ENCODE results near the gene RTN3. TPM values are rescaled to one million over a fixed set of nuclear protein-coding genes. Genes with fewer than 3 reads are reported as not detected.
"Not testable (repeated sequence)": the region's sequence is repeated elsewhere in the genome, so short reads cannot be mapped to it uniquely, and the experiment has no call there.

Gene RTN3, protein sequence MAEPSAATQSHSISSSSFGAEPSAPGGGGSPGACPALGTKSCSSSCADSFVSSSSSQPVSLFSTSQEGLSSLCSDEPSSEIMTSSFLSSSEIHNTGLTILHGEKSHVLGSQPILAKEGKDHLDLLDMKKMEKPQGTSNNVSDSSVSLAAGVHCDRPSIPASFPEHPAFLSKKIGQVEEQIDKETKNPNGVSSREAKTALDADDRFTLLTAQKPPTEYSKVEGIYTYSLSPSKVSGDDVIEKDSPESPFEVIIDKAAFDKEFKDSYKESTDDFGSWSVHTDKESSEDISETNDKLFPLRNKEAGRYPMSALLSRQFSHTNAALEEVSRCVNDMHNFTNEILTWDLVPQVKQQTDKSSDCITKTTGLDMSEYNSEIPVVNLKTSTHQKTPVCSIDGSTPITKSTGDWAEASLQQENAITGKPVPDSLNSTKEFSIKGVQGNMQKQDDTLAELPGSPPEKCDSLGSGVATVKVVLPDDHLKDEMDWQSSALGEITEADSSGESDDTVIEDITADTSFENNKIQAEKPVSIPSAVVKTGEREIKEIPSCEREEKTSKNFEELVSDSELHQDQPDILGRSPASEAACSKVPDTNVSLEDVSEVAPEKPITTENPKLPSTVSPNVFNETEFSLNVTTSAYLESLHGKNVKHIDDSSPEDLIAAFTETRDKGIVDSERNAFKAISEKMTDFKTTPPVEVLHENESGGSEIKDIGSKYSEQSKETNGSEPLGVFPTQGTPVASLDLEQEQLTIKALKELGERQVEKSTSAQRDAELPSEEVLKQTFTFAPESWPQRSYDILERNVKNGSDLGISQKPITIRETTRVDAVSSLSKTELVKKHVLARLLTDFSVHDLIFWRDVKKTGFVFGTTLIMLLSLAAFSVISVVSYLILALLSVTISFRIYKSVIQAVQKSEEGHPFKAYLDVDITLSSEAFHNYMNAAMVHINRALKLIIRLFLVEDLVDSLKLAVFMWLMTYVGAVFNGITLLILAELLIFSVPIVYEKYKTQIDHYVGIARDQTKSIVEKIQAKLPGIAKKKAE
- 67.3 TPM for total RNA-seq

- DNase-seq (ENCODE audit: low spot score): peak; percentile 97
Observed at GRCh38 chr11:63681321-63682065, at the start of gene RTN3. Gene RTN3, plus strand, starts transcription at chr11:63681500. Its CDS starts 137 bp downstream, at chr11:63681637.

DNA sequence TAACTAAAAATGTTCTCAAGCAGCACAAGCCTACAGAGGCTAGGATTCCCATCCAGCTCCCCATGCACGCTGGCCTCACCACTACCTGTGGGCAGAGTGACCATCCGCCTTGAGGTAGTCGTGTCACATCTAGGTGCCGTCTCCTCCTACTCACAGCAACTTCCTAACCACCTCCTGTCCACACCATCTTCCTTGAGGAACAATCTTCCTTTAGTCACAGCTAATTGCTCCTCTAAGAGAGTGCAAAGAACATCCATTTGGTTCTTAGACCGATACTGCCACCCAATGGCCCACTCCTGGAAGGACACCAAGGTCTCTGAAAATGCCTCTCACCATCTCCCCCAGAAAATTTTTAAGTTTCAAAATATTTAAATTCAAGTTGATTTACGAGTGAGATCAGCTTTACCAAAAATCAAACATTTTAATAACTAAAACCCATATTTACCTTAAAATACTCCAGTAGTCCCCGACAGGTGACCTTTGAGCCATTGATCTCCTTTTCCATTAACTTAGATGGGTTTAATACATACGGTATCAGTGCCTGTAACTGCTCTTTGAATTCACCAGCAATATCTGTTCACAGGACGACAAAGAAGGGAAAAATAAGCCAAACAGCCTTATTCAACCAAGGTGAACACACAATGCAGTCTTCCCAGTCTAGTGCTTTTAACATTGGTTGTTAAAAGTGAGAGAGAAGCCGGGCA lies 45.4 kb upstream of the RTN3 start:
- peak; percentile 66 for DNase-seq (ENCODE audit: low spot score)

DNA sequence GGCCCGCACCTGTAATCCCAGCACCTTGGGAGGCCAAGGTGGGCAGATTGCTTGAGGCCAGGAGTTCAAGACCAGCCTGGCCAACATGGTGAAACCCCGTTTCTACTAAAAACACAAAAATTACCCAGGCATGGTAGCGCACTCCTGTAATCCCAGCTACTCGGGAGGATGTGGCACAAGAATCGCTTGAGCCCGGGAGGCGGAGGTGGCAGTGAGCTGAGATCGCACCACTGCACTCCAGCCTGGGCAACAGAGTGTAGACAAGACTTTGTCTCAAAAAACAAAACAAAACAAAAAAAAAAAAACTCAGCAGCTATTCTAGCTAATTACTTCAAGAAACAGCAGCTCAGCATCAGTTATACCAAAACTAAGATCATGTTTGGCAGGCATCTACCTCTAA lies 42.9 kb upstream of the RTN3 start:
- DNase-seq (ENCODE audit: low spot score): not testable (repeated sequence)

GRCh38 chr11:63639199-63639832 lies 42.0 kb upstream of the RTN3 start:
- no peak for DNase-seq (ENCODE audit: low spot score)

- no peak for DNase-seq (ENCODE audit: low spot score)
Observed at GRCh38 chr11:63641727-63642126, 39.6 kb upstream of the RTN3 start.

DNA sequence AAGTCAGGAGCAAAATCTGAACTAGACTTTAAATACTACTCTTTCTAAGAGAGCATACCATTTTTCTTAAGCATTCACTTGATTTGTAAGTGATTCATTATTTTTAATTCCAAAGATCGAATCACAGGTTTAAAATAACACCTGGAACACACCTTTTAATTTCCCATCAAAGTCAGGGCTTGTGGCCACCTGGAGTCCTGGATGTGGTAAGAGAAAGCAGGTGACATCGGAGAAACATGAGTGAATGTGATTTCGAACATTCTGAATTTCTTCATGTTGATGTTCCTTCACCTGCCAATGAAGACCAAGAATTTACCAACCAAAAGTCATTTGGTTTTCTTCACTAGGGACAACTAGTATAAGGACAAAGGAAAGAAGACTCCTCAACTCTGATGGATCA lies 38.1 kb upstream of the RTN3 start:
- DNase-seq (ENCODE audit: low spot score): no peak

GRCh38 chr11:63652671-63653070 lies 28.6 kb upstream of the RTN3 start:
- DNase-seq (ENCODE audit: low spot score): no peak

DNA sequence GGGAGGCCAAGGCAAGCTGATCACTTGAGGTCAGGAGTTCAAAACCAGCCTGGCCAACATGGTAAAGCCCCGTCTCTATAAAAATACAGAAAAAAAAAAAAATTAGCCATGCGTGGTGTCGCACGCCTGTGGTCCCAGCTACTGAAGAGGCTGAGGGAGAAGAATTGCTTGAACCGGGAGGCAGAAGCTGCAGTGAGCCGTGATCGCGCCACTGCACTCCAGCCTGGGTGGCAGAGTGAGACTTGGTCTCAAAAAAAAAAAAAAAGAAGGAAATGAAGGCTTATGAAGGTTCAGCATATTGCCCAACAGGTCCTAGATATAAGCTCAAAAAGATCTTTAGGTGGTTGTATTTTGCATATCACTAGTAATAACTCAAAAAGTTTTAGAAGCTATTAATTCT lies 20.3 kb upstream of the RTN3 start:
- no peak for DNase-seq (ENCODE audit: low spot score)

DNA sequence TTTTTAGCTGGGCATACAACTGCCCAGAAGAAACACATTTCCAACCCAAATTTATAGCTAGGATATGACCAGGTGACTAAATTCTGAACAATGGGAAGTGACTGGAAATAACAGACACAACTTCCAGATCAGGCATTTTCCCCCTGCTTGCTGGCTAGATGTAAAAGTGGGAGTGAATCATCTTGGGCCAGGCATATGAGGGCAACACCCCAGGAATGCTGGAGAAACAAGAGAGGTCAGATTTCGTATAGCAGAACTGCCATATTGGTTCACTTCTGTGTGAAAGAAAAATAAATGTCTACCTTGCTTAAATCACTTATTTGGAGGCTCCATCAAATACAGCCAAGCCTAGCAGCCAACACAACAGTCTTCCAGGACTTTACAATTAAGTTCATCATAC lies 17.5 kb upstream of the RTN3 start:
- DNase-seq (ENCODE audit: low spot score): no peak

- no peak for DNase-seq (ENCODE audit: low spot score)
Observed at GRCh38 chr11:63666874-63667273, 14.4 kb upstream of the RTN3 start.

DNA sequence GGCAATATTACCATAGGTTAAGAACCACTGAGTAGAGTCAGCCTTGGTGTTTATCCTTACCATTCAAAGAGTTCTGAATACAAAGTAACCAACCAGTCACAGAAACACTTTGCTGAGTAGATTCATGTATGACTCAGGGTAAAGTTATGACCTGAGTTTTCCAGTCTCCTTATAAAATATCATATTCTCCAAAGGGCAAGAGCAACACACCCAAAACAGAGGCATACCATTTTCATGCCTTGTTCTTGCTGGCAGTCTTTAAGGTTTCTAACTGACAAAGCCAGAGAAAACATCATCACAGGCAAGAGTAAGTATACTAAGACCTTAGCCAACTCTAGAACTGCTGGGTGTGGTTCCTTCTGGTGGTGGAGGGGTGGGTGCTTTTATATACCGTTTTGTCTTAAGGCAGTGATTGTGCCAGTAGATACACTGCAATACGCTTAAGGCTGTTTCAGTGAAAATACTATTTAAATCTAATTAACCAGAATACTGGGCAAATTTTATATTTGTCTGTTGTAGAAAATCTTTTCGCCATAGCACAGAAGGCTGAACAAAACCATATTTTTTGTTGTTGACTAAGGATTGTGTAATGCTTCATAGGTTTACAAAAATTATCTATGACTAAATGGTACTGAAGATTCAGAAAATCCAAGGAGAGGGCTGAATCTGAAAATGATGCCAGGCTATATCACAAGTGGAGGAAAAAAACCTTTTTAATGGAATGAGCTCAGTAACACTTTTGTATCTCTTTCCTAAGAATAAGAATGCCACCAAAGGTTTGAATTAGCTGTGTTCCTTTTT lies 13.1 kb upstream of the RTN3 start:
- no peak for DNase-seq (ENCODE audit: low spot score)

DNA sequence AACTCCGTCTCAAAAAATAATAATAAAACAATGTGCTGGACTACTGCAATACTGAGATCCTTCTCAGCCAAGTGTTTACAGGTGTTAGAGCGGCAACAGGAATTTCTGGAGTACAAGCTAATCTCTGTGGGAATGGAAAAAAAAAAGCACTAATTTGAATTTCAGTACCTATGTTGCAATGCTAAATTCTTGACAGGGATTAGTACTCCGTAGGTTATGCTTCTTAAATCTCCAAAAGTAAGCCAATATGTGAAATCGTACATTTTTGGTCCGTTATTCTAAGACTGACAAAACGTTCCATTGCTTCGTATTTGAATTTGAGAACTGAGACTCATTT lies 11.2 kb upstream of the RTN3 start:
- no peak for DNase-seq (ENCODE audit: low spot score)

DNA sequence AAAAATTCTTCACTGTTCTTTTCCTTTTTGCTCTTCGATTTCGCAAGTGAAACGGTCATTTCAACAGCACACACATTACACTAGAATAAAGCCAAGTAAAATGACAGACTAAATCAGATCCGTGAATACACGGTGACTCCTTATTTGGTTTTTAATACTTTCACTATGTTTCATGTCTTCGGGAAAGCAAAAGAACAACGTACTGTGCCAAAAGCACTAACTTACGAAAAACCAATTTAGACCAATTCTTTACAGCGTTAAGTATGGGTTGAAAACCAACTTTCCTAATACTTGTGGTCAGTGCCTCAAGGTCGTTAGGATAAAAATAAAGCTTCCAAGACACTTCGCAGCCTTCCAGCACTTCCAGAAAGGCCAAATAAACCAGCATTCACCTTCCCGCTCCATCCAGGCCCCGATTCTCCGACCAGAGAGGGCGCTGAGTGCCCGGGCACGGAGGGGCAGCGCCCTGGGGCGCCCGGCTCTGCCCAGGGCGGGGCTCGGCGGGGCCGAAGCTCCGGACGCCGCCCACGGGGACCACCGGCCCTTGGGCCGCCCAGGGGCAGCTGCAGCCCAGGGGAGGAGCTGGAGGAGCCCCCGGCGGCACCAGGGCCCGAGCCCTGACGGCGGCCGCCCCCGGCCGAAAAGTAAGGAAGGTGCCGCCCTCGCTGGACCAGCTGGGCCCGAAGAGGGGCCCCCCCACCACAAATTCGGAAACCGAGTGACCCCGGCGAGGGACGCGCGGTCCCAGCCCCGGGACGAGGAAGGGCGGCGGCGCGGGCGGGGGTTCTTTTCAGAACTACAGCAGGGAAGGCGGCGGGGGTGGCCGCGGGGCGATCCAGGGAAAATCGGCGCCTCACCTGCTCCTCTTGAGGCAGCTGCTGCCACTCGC lies 10.6 kb upstream of the RTN3 start:
- peak; percentile 64 for DNase-seq (ENCODE audit: low spot score)

GRCh38 chr11:63671322-63672155 lies 9.8 kb upstream of the RTN3 start, which contains the start of gene ATL3:
Gene ATL3, minus strand, starts transcription at chr11:63671376. Its CDS starts 41 bp downstream, at chr11:63671335.
- peak; percentile 97 for DNase-seq (ENCODE audit: low spot score)

DNA sequence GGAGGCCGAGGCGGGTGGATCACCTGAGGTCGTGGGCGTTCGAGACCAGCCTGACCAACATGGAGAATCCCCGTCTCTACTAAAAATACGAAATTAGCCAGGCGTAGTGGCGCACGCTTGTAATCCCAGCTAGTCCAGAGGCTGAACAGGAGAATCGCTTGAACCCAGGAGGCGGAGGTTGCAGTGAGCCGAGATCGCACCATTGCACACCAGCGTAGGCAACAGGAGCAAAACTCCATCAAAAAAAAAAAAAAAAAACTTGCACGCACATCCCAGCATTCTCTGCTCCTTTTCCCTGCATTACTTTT lies 9.2 kb upstream of the RTN3 start:
- DNase-seq (ENCODE audit: low spot score): no peak

DNA sequence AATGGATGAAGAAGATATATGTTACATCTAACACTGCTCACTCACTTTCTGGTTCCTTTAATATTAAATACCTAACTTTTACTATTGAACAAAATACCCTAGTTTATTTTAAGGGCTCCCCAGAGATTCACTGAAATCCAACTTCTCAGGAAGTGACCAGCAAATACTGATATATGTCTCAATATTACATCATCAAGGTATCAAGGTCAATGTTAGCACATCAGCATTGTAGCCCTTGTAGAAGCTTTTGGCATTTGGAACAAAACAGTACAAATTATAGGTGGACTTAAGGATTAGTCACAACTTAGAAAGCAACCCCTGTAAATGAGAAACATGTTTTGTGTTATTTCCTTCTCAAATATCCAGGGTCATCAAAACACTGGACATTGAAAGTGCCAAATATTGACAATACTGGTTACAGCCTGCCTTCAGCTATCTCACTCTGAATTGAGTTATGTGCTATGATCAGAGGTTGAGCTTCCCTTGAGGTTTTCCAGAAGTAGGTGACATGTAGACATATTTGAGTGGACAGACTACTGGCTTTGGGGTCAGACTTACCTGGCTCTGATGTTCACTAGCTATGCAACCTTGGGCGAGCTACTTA lies 8.3 kb upstream of the RTN3 start:
- DNase-seq (ENCODE audit: low spot score): no peak

DNA sequence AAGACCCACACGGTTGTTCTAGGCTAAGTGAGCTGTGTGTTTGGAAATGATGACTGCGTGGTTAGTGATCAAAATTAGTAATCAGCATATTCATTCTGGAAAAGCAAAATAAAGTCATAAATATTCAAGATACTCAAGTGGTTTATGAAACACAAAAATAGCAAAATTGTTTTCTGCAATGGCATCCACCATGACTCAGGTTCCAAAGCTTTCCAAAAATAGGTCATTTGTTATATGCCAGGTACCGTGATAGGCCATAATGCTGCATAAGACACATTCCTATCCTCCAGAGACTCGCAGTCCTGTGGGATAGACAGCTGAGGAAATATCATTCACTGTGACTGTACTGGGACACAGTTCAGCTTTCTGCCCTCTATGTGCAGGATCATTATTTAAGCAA lies 7.7 kb upstream of the RTN3 start:
- DNase-seq (ENCODE audit: low spot score): no peak

- no peak for DNase-seq (ENCODE audit: low spot score)
Observed at GRCh38 chr11:63680834-63681320, 423 bp upstream of the RTN3 start.

Measured in ureter (tissue), 1 donor.